HepG2 (cell line): ENCODE data around the gene EZH1. TPM values are rescaled to one million over a fixed set of nuclear protein-coding genes. Genes with fewer than 3 reads are reported as not detected.
A peak's percentile ranks its signal among the peaks of the same experiment; 100 is the strongest.

Source experiments
- ATF4 ChIP-seq, 2 experiments: fragments of 450-650 bp in 1 of 2; sonication (generic) in 1 of 2; formaldehyde crosslinking; IDR thresholded peaks; 2 replicates each; pipeline versions ENCODE4 v1.5.0 to v1.8.0; 2020 to 2022; ENCODE audit warnings: mild to moderate bottlenecking in 1 of 2, missing genetic modification reagents in 1 of 2
- DPF2 ChIP-seq: sonication (generic); formaldehyde crosslinking; IDR thresholded peaks from 2 replicates; pipeline ENCODE4 v1.4.0; 2020; ENCODE audit warnings: mild to moderate bottlenecking, low read depth, missing genetic modification reagents, borderline replicate concordance
- ELF1 ChIP-seq: sonication (generic); formaldehyde crosslinking; IDR thresholded peaks from 2 replicates; pipeline ENCODE4 v1.4.0; 2020; ENCODE audit warnings: missing genetic modification reagents
- FOXP1 ChIP-seq, 2 experiments: fragments of 450-650 bp in 1 of 2; IDR thresholded peaks; 2 replicates each; pipeline ENCODE4 v1.6.1; 2017 to 2018; ENCODE audit warnings: antibody characterized with exemption in 1 of 2
- HCFC1 ChIP-seq: fragments of 150-350 bp; IDR thresholded peaks from 2 replicates; pipeline ENCODE4 v1.6.1; 2014; ENCODE audit warnings: low read depth, low read length
- IKZF5 ChIP-seq: IDR thresholded peaks from 2 replicates; pipeline ENCODE4 v1.6.1; 2018; ENCODE audit warnings: missing genetic modification reagents, mild to moderate bottlenecking, missing compliant biosample characterization
- KMT2A ChIP-seq: sonication (generic); formaldehyde crosslinking; IDR thresholded peaks from 2 replicates; pipeline ENCODE4 v1.4.0; 2020; ENCODE audit warnings: missing genetic modification reagents
- MEF2D ChIP-seq: sonication (generic); formaldehyde crosslinking; IDR thresholded peaks from 2 replicates; pipeline ENCODE4 v1.5.1; 2020; ENCODE audit warnings: mild to moderate bottlenecking, missing genetic modification reagents
- REXO4 ChIP-seq: sonication (generic); formaldehyde crosslinking; IDR thresholded peaks from 2 replicates; pipeline ENCODE4 v1.8.0; 2022; ENCODE audit warnings: missing genetic modification reagents, mild to moderate bottlenecking, borderline replicate concordance
- SKIL ChIP-seq: sonication (generic); formaldehyde crosslinking; IDR thresholded peaks from 2 replicates; pipeline ENCODE4 v1.8.0; 2022; ENCODE audit warnings: missing genetic modification reagents, mild to moderate bottlenecking, moderate library complexity, borderline replicate concordance
- SP2 ChIP-seq: sonication (generic); formaldehyde crosslinking; IDR thresholded peaks from 2 replicates; pipeline ENCODE4 v1.5.1; 2020; ENCODE audit warnings: mild to moderate bottlenecking, missing genetic modification reagents
- TFDP2 ChIP-seq: sonication (generic); formaldehyde crosslinking; IDR thresholded peaks from 2 replicates; pipeline ENCODE4 v1.4.0; 2020; ENCODE audit warnings: missing genetic modification reagents
- THAP11 ChIP-seq: IDR thresholded peaks from 2 replicates; pipeline ENCODE4 v1.6.1; 2016; ENCODE audit warnings: missing biosample characterization, missing genetic modification reagents
- U2AF2 ChIP-seq: fragments of 200-400 bp; formaldehyde crosslinking; IDR thresholded peaks from 2 replicates; pipeline ENCODE4 v1.6.1; 2017; ENCODE audit warnings: low read depth, mild to moderate bottlenecking, low read length
- ZBTB39 ChIP-seq: sonication (generic); formaldehyde crosslinking; IDR thresholded peaks from 2 replicates; pipeline ENCODE4 v1.5.0; 2020; ENCODE audit warnings: missing genetic modification reagents
- ZNF253 ChIP-seq: sonication (generic); formaldehyde crosslinking; IDR thresholded peaks from 2 replicates; pipeline ENCODE4 v1.8.0; 2022; ENCODE audit warnings: mild to moderate bottlenecking, missing genetic modification reagents, borderline replicate concordance
- ZNF431 ChIP-seq: sonication (generic); formaldehyde crosslinking; IDR thresholded peaks from 2 replicates; pipeline ENCODE4 v1.9.0; 2022; ENCODE audit warnings: missing genetic modification reagents, low read depth, mild to moderate bottlenecking, borderline replicate concordance
- ZNF513 ChIP-seq: sonication (generic); formaldehyde crosslinking; conservative IDR thresholded peaks from 2 replicates; pipeline ENCODE4 v1.5.0; 2020; ENCODE audit warnings: missing genetic modification reagents
- ZNF776 ChIP-seq: sonication (generic); formaldehyde crosslinking; IDR thresholded peaks from 2 replicates; pipeline ENCODE4 v1.4.0; 2020; ENCODE audit warnings: mild to moderate bottlenecking, missing genetic modification reagents
- ZNF850 ChIP-seq: sonication (generic); formaldehyde crosslinking; conservative IDR thresholded peaks from 2 replicates; pipeline ENCODE4 v1.9.0; 2021; ENCODE audit warnings: mild to moderate bottlenecking, missing genetic modification reagents
- polyA plus RNA-seq, 8 experiments: library from polyadenylated mRNA; depleted of rRNA in 3 of 8; stranded (reverse) in 7 of 8; unstranded in 1 of 8; fragments of >200 nt; fragmentation: Illumina TruSeq in 4 of 8; extraction: Trizol in 4 of 8; gene quantifications; 2 replicates each; pipeline versions ENCODE4 v1.2.1 to v1.2.3, GENCODE V29; 2011 to 2016; ENCODE audit warnings: low read depth in 4 of 8, missing spikeins in 1 of 8, mixed read lengths in 1 of 8; ENCODE audit not compliant: insufficient read depth in 1 of 8
- total RNA-seq, 5 experiments: library from RNA; depleted of rRNA; stranded (reverse); fragments of >200 nt; fragmentation: Illumina TruSeq; extraction: Trizol; gene quantifications; 2 replicates each; pipeline ENCODE4 v1.2.3, GENCODE V29; 2016; ENCODE audit warnings: low read depth in 1 of 5

EZH1 gene
- total and polyA plus RNA-seq, 2 of the 13 experiments (the other 11 are each of a cell fraction or from before 2014, with no cell fraction given): 11.6 to 24.0 TPM

GRCh38 chr17:42773290-42774035, 28.6 kb upstream of the EZH1 start, which contains the start of gene VPS25 (continued):
- TF ChIP-seq ZNF253 (CRISPR knock-in tag): 0 out of 2 replicates have a peak, but pooled peaks have one; percentile 31
- TF ChIP-seq ZNF850: no peak
- no peak for TF ChIP-seq ZNF431
- no peak for TF ChIP-seq ZBTB39 (CRISPR knock-in tag)
- TF ChIP-seq ELF1 (CRISPR knock-in tag): peak; percentile 98
- peak; percentile 98 for TF ChIP-seq IKZF5
- no peak for TF ChIP-seq U2AF2
- no peak for TF ChIP-seq FOXP1 (IDR thresholded peaks at IDR 0.05)
- peak; percentile 54; the same call in 1 of the 2 replicates for TF ChIP-seq FOXP1 (CRISPR knock-in tag; IDR thresholded peaks at IDR 0.05)
- peak; percentile 76 for TF ChIP-seq HCFC1
- TF ChIP-seq ZNF776 (CRISPR knock-in tag): peak; percentile 59; the same call in 1 of the 2 replicates
- peak; percentile 81; the same call in 1 of the 2 replicates for TF ChIP-seq MEF2D (CRISPR knock-in tag)
- TF ChIP-seq SP2 (CRISPR knock-in tag): peak; percentile 45; the same call in 1 of the 2 replicates
- TF ChIP-seq TFDP2 (CRISPR knock-in tag): peak; percentile 70
- TF ChIP-seq SKIL (CRISPR knock-in tag): no peak
- no peak for TF ChIP-seq ZNF513 (CRISPR knock-in tag)
- peak; percentile 96 for TF ChIP-seq THAP11 (CRISPR knock-in tag)
- no peak for TF ChIP-seq ATF4 (CRISPR knock-in tag; IDR thresholded peaks at IDR 0.05)
- TF ChIP-seq REXO4 (CRISPR knock-in tag): no peak
- TF ChIP-seq KMT2A (CRISPR knock-in tag): peak; percentile 100
- no peak; the same call in 1 of the 2 replicates for TF ChIP-seq DPF2 (CRISPR knock-in tag)
